GM18951 (cell line): ENCODE results near the gene CEP250.

ENCODE experiments used
- POLR2A ChIP-seq: IDR thresholded peaks from 4 replicates; pipeline ENCODE4 v1.6.1; 2011; ENCODE audit warnings: mild to moderate bottlenecking; ENCODE audit not compliant: insufficient read length, insufficient read depth; ENCODE audit errors: extremely low read depth
- in situ Hi-C: fragments of 300-500 bp; cut with MboI; formaldehyde crosslinking; loops from one replicate; pipeline ENCODE4 v1.12.0; 2022; ENCODE audit warnings: low sequenced_read_pairs, mixed read lengths, inconsistent platforms; ENCODE audit not compliant: unreplicated experiment

CEP250 gene, protein sequence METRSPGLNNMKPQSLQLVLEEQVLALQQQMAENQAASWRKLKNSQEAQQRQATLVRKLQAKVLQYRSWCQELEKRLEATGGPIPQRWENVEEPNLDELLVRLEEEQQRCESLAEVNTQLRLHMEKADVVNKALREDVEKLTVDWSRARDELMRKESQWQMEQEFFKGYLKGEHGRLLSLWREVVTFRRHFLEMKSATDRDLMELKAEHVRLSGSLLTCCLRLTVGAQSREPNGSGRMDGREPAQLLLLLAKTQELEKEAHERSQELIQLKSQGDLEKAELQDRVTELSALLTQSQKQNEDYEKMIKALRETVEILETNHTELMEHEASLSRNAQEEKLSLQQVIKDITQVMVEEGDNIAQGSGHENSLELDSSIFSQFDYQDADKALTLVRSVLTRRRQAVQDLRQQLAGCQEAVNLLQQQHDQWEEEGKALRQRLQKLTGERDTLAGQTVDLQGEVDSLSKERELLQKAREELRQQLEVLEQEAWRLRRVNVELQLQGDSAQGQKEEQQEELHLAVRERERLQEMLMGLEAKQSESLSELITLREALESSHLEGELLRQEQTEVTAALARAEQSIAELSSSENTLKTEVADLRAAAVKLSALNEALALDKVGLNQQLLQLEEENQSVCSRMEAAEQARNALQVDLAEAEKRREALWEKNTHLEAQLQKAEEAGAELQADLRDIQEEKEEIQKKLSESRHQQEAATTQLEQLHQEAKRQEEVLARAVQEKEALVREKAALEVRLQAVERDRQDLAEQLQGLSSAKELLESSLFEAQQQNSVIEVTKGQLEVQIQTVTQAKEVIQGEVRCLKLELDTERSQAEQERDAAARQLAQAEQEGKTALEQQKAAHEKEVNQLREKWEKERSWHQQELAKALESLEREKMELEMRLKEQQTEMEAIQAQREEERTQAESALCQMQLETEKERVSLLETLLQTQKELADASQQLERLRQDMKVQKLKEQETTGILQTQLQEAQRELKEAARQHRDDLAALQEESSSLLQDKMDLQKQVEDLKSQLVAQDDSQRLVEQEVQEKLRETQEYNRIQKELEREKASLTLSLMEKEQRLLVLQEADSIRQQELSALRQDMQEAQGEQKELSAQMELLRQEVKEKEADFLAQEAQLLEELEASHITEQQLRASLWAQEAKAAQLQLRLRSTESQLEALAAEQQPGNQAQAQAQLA (N-terminal part only)

DNA sequence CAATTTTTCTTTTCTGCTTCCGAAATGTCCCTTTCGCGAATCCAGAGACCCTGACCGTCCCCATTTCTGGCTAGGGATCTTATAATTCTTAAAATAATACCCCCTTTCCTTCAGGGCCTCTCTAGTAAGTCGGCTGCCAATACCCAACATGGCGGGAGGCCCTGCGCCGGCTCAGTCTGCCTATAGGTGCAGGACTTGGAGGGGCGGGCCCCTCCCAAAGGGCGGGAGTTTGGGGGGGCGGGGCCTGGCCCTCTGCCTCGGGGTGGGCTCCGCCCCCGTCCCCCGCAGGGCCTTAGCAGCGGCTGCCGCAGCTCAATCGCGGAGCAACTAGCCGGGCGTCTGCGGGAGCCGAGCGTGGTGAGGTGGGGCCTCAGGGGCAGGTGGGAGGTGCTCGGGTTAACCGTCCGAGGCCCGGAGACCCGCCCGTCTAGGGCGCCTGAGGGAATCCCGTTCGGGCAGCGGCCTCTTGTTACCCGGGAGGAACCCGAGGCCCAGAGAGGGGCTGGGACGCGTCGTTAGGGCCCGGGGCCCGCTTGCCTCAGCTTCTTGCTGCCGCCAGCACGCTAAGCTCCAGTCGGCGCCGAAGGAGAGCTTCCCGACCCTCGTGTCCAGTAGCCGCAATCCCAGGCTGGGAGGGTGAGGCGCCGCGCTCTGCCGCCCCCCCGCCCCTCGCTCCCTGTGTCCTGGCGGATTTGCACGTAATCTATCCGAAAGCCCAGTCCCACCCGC lies at the start of gene CEP250:
CEP250 (plus strand) TSS at position 718 of the 729 bp plus-strand sequence. CDS start 6,770 bp downstream, outside the sequence.
- in situ Hi-C loops = no loop called here

DNA sequence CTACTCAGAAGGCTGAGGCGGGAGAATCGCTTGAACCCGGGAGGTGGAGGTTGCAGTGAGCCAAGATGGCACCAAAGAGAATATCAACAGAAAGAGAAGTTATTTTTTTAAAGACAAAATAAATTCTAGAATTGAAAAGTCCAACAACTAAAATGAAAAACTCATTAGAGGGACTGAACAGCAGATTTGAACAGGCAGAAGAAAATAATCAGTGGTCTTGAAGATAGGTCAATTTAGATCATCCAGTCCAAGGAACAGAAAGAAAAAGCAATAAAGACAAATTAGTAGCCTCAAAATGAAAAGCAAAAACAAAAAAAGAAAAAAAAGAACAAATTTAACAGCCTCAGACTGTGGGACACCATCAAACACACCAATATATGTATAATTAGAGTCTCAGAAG lies 49.6 kb upstream of the CEP250 start:
- no peak for TF ChIP-seq POLR2A

More for the DNA sequence above, at the start of gene CEP250:
- TF ChIP-seq POLR2A = peak; percentile 51

DNA sequence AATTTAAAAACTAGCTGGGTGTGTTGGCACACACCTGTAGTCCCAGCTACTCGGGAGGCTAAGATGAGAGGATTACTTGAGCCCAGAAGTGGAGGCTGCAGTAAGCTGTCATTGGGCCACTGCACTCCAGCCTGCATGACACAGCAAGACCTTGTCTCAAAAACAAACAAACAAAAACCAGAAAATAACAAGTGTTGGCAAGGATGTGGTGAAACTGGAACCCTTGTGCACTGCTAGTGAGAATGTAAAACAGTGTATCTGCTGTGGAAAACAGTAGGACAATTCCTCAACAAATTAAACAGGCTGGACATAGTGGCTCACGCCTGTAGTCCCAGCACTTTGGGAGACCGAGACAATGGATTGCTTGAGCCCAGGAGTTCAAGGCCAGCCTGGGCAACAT lies 47.1 kb upstream of the CEP250 start:
- in situ Hi-C loops = no loop called here

More for the DNA sequence above, 49.6 kb upstream of the CEP250 start:
- in situ Hi-C loops = no loop called here

DNA sequence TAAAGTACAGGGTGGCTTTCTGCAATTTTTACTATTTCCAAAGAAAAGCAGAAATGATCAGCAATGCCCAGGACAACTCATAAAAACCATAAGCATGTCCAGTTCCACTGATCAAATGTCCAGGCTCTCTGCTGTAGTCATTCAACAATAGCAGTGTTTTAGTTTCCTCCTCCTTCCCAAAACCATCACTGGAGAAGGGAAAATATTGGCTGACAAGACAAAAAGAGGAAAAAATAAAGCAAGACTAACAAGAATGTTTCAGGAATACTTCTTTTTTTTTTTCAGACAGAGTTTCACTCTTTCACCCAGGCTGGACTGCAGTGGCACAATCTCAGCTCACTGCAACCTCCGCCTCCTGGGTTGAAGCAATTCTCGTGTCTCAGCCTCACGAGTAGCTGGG lies 45.9 kb upstream of the CEP250 start:
- no peak for TF ChIP-seq POLR2A
- in situ Hi-C loops = no loop called here

More for the DNA sequence above, 47.1 kb upstream of the CEP250 start:
- no peak for TF ChIP-seq POLR2A

DNA sequence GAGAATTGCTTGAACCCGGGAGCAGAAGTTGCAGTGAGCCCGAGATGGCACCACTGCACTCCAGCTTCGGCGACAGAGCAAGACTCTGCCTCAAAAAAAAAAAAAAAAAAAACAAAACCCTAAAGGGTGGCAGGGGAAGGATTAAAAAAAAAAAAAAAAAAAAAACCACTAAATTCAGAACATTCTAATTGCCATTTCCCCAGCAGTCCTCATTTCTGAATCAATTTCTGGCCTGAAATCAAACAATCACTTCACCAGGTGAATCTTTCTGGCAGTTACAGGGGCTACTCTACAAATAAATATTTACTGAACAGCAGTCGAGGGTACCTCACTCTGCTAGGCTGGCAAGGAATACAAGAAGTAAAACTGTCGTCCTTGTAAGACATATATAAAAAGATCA lies 44.8 kb upstream of the CEP250 start:
- in situ Hi-C loops = no loop called here
- no peak for TF ChIP-seq POLR2A

DNA sequence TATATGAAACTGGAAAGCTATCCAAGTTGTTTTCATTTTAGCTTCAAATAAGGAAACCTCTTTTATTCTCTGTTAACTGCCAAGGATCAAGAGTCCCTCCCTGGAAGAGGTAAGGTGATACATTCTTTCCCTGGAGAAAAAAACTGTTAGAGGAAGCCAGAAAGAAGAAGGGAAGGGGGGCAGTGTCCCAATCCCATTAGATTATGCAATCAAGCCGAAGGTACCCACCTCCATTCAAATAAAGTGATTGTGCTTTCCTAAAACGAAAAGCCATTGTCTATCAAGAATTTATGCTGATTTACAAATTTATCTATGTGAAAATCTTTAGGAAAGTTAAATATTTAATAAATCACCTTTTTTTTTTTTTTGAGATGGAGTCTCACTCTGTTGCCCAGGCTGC lies 34.1 kb upstream of the CEP250 start:
- no peak for TF ChIP-seq POLR2A
- in situ Hi-C loops = no loop called here

DNA sequence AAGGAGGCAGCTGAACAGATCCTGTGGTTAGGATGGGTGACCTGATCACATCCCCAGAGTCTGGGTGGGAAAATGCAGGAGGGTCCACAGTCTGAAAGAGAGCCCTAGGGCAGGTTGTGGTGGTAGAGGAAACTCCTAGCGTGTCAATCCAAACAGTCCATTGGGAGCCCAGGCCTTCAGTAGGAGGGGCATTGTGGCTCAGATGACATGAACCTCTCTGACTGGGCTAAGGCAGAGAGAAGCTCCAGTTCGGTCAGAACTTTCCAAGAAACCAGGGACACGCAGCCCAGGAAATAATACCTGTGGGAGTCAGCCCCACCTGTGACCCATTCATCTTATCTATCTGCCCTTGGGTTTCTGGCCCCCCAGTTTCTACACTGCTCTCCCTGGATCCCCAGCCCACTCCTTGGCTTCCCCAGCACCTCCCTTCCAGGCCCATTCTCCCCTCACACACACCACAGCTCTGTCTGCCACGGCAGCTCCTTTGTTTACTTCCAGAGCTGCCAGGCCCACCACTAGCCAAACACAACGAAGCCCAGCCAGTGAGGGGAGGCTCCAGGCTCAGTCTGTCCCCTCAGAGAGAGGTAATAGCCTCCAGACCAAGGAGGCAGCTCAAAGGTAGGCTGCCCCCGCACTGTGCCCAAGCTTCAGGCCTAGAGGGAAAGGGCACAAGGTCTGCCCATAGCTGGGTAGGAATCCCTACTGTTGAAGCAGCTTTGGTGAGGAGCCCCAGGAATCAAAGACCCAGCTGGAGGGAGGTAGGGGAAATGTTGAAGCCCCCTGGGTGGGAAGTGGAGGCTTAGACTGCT lies 23.6 kb upstream of the CEP250 start:
- in situ Hi-C loops = no loop called here
- no peak for TF ChIP-seq POLR2A

DNA sequence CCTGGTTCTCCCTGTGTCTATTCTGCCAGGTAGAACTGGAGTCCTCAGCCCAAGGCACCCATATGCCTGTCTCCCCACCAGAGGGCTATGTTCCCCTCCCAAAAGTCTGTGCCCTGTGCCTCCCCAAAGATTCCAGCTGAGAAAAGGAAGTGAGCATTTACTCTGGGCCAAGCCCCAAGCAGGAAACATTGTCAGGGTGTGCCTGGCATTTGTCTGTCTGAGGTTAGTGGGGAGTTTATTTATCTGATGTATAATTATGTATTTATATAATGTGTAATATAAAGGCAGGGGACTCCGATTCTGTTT lies 23.0 kb upstream of the CEP250 start:
- TF ChIP-seq POLR2A = no peak
- in situ Hi-C loops = no loop called here

DNA sequence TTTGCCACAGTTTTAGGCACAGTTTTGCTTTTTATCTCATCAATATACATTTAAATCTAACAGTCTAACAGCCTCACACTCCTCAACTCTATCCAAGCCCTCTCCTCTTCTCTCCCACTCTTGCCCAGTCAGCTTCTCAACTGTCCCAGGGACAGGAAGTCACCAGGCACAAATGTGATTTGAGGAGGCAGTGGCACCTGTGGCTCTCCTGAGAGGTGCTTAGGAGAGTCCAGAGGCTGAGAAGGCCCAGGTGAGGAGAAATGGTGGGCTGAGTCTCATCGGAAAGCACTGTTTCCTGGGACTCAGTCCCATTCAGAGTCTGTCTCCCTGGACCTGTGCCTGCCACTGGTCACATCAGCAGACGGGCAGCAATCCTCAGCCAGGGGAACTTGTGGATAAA lies 22.1 kb upstream of the CEP250 start:
- in situ Hi-C loops = no loop called here

DNA sequence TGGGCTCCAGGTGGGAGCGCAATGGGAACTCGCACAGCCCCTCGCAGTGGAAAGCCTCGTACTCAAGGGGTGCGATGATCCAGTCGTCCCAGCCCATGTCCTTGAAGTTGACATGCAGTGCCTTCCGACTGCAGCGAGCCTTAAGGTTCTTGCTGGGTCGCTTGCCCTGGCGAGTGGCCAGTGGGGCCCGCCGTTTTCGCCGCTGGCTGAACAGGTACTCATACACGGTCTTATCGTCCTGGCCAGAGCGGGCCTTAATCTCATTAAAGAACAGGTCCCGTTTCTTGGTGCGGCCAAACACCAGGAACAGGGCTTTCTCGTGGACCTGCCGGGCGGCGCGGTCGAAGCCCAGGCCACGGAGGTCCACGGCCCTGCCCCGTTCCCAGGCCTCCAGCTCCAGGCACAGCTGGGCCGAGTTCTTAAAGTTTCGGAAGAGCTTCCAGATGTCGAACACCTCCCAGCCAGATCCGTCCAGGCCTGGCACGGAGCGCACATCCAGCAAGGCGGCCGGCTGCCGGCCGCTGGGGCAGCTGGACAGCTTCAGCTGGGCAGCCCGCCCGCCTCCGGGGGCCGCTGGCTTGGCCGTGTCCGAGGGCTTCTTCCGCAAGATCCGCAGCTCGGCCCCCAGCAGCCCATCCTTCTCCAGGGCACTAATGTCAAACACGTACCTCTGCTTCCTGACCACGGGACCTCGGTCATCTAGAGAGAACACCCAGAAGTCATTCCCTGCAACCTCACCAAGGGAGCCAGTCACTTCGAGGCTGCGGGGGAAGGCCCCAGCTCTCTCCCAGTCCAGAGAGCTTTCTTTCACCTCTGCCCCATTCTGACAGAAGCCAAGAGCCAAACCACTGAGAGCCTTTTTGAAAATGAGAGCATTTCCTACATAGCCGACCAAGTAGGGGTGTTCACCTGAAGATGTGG lies 21.1 kb upstream of the CEP250 start:
- no peak for TF ChIP-seq POLR2A
- in situ Hi-C loops = no loop called here

More for the DNA sequence above, 22.1 kb upstream of the CEP250 start:
- TF ChIP-seq POLR2A = no peak

DNA sequence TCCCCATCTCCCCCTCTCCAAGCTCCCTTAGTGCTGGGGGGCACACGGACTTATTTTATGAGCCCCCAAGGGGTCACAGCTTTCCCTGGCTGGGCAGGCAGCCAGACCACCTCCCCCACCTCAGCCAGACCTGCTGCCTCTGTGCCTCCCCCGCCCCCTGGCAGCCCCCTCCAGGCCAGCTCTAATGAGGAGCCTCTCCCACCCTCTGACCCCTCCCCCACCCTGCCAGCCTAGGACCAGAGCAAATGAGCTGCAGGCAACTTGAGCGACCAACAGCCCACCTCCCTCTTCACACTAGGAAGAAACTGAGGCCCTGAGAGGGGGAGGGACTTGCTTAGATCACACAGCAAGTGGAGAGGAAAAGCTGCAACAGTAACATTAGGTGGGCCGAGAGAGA lies 19.2 kb upstream of the CEP250 start:
- in situ Hi-C loops = no loop called here
- TF ChIP-seq POLR2A = no peak
